ENCODE results near the gene KDM1B.

The KDM1B gene

DNA sequence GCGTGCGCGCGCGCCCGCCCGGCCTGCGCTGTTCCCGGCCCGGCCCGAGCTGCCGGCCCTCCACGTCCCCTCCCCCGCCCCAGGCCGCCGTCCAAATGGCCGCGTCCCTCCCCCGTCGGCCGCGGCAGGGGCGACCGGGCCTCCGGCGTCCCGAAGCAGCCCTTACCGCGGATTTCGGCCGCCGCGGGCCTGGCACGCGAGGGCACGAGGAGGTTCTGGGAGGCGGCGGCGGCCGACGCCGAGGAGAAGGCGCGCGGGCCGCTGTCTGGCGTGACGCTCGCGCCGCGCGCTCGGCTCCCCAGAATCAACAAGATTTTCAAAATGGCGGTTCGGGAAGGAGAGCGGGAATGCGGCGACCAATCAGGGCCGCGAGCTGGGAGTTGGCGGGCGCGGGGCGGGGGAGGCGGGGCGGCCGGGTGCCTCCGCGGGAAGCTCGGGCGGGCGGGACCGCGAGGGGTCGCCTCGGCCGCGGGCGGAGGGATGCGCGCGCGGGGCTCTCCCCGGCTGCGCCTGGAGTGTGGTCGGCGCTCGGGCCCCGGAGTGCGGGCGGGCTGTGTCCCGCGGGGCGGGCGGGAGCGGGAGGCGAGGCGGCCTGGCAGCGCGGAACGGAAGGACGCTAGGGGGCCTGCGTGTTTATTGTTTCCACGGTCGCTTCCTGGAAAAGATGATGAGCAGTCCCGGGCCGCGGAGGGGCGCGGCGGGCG, 109.1 kb downstream of the KDM1B start, which contains the start of gene DEK:
TSS of gene DEK (minus strand) at position 312 of the 704 bp plus-strand sequence. CDS start 543 bp downstream, outside the sequence.
- DNase-seq: peak; percentile 84

- no peak for DNase-seq
Observed at GRCh38 chr6:18264923-18265377, 109.7 kb downstream of the KDM1B start.

DNA sequence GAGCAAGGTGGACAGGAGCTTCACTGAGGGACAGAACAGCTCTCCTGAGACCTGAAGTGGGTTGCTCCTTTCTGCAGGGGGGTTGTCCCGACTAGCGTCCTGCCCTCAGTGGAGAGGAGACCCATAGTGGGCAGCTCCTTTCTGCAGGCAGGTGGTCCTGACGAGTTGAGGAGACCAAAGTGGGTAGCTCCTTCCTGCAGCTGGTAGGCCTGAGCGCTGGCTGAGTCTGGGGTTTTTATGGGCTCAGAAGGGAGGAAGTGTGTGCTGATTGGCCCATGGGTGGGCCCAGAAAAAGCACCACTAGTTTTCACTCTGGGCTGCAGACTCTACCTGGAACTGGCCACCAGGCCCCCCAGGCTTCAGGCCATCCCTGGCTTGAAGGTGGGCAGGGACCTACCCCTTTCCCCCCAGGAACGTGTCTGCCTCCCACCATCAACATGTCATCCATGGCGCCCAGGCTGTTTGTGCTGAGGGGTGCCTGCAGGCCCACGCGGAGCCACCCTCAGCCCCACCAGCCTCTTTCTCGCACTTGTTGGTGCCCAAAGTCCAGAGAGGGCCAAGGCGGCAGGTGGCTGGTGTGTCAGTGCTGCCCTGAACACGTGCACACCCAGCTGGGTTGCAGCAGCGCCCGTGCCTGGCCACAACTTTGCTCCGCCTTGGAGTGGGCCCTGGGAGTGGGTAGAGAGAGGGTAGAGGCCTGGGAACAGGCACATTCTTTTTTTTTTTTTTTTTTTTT, 110.7 kb downstream of the KDM1B start:
- no peak for DNase-seq

DNA sequence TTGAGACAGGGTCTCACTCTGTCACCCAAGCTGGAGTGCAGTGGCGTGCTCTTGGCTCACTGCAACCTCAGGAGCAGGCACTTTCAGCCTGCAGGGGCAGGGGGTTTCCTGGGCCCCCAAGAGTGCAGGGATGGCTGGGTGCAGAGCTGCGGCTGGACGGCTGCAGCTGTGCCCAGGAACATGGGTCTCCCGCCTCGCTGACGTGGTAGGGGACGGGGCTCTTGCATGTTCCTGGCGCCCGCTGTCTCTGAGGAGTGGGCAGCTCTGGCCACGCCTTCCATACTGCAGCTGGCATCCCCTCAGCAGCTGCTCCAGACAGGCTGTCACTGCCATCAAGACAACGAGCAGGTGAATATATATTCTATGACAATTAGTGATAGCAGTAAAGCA, 111.3 kb downstream of the KDM1B start:
- DNase-seq: no peak

DNA sequence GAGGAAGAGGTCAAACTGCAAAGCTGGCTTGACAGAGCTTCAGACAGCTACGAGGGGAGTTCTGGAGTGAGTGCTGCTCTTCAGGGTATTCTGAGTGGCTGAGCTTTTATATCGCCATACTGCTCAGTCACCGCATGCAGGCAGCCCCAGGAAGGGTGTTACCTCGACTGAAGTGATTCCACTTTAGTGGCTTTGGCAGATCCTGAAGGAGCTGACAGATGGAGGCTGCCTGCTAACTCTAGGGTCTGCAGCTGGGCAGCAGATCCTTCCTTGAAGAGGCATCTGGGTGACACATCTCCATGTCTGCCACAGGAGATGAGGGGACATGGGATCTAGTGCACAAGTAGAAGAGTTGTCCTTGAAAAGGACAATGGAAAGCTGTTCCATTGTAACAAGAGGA, 112.8 kb downstream of the KDM1B start:
- no peak for DNase-seq

DNA sequence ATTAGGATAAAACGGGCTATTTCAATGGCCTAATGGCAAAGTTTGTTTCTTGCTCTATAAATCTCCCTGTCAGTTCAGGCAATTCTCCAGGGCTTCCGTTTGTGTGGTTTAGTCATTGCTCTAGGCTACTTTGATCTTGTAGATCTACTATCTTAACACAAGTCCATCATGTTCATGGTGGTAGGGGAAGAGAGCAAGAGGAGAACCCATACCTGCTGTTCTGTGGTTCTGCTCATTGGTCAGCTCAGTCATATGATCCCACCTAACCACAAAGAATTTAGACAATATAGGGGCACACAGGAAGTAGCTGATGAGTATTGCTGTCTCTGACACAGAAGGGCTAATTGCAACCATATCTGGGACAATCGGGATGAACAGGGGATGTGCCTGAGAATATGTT, 114.0 kb downstream of the KDM1B start:
- DNase-seq: no peak

- DNase-seq: no peak
Observed at GRCh38 chr6:18269717-18270116, 114.5 kb downstream of the KDM1B start.

GRCh38 chr6:18270216-18270615, 115.0 kb downstream of the KDM1B start:
- DNase-seq: no peak
